HG03095 (cell line): ENCODE results near the gene SLC51A.
"Not testable (repeated sequence)": the region's sequence is repeated elsewhere in the genome, so short reads cannot be mapped to it uniquely, and the experiment has no call there.

Experiments
- ATAC-seq: cut with Tn5 transposase; IDR thresholded peaks from one replicate; pipeline ENCODE4 v1.9.1; 2021; ENCODE audit warnings: moderate library complexity; ENCODE audit not compliant: unreplicated experiment

Gene SLC51A

DNA sequence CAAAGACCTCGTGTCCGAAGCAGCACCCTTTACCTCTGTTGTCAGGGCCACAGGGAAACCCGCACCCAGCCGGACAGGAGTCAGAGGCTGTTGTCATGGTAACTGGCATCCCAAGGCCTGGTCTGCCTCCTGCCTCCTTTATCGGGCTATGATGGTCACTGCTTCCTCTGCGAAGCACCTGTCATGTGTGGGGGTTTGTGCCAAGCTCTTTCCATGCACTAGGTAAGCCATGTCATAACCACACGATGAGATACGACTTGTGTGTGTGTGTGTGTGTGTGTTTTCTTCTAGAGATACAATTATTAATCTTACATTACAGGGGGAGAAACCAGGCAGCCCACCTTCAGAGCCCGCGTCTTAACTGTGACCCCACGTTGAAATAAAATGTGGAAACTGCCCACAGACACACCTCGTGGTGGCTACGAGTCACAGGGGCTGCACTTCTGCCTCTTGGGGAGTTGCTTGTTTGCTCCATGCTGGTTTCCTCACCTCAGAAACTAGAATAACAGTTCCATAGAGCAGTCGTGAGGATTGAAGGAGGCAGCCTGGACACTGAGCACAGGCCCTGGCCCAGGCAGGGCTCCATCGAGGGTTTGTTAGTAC, 23.1 kb upstream of the SLC51A start:
- no peak for ATAC-seq

DNA sequence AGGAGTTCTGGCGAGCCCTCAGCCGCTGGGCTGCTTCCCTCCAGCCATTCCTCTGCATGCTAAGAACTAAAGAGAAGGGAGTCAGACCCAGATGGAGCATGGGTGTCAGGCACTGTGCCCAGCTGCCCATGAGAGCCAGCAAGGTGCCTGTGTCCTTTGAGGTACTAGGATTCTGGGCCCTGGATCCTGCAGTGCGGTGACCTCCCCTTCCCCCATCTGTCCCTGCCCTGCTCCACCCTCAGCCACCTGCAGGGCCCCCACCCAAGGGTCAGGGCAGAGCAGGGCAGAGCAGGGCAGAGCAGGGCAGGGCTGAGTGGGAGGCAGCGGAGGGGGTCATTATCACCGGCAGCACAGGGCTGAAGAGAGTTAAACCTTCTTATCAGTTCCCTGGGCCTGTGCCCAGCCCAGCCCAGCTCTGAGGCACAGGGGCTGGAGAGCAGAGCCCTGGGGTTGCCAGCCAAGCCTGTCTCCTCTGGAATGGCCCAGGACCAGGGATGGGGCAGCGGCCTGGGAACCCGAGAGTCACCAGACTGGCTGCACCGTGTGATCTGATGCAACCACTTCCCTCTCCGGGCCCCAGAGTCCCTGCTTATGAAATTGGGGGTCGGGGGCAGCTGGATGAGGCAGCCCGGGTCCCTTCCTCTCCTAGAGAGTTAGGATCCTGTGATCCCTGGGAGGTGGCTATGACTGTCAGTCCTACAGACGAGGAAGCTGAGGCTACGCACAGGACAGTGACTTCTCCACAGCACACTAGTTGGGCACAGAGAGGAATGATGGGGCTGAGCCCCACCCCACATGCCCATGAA, 22.4 kb upstream of the SLC51A start:
- no peak for ATAC-seq

DNA sequence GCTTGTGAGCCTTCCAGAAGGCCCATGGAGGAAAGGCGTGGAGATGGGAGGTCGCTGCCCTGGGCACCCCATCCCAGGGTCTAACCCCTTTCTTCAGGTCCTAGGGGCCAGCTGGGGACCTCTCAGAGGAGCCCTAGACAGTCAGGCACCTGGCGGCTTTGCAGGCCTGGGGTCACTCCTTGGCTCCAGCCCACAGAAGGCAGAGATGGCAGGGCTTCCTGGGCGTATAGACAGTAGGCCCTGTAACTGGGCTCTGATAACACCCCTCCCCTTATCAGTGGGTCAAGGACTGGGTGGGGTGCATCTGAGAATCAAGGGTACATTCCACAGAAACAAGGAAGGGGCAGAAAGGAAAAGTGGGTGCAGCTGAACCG, 21.8 kb upstream of the SLC51A start:
- ATAC-seq = no peak

DNA sequence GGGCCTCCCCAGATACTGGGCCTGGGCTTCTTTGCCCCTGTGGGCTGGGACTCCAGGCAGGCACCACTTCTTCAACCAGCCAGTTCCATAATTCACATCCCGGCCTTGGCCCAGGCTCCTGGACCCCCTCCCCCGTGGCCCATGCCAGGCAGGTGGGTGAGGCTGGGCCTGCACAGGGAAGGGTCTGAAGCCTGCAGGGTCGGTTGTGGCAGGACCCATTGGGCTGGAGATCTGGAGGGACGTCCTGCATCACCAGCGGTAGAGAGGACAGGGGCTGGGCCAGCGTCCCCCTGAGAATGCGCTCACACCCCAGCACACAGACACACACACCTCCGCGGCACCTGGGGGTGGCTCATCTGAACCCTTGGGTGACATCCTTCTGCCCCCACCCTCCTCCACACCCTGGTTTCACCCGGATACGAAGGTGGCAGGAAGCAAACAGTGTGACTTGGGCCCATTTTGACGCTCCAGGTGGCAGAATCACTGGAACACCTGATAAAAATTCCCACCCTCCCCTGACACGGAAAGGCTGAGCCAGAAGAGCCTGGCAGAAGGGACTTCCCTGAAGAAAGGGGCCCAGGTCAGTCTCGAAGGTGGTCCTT, 20.6 kb upstream of the SLC51A start:
- ATAC-seq = no peak

DNA sequence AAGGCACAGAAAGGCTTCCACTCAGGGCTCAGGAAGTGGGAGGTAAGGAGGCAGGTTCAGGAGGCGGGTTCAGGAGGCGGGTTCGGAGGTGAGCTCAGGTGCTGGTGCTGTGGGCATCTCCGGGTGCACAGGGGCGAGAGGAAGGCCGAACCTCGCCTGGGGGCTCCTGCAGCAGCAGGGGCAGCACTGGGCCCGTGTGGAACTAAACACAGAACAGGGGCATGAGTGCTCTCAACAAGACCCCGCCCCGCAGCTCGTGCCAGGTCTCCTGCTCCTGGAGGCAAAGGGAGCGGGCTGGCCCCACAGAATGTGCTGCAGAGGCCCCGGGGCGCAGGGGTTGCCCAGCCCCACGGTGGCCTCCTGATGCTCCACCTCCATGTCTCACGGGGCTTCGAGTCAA, 18.8 kb upstream of the SLC51A start:
- ATAC-seq = no peak

DNA sequence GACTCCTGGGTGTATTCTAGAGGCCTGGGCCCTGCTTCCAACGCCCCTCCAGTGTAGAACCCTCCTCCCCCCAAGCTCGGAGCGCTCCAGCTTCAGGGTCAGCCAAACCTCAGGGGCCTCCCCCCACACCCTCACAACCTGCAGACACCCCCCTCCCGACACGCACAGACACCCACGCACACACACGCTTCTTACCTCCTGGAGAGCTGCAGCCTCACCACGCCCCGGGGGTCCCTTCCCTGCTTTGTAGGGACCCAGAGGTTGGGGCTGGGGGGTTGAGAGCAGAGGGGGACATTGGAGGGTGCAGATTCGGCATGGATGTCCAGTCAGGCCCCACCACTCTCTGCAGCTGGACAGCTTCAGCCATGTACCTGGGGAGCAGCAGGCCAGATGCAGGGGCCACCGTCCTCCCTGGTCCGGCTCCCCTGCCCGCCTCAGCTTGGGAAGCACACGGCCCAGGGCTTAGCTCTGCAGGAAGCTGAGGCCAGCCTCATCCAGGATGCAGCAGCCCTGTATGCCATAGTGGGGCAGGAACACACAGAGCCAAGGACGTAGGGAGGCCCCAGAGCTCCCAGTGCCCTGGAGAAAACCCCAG, 18.2 kb upstream of the SLC51A start:
- ATAC-seq = no peak

DNA sequence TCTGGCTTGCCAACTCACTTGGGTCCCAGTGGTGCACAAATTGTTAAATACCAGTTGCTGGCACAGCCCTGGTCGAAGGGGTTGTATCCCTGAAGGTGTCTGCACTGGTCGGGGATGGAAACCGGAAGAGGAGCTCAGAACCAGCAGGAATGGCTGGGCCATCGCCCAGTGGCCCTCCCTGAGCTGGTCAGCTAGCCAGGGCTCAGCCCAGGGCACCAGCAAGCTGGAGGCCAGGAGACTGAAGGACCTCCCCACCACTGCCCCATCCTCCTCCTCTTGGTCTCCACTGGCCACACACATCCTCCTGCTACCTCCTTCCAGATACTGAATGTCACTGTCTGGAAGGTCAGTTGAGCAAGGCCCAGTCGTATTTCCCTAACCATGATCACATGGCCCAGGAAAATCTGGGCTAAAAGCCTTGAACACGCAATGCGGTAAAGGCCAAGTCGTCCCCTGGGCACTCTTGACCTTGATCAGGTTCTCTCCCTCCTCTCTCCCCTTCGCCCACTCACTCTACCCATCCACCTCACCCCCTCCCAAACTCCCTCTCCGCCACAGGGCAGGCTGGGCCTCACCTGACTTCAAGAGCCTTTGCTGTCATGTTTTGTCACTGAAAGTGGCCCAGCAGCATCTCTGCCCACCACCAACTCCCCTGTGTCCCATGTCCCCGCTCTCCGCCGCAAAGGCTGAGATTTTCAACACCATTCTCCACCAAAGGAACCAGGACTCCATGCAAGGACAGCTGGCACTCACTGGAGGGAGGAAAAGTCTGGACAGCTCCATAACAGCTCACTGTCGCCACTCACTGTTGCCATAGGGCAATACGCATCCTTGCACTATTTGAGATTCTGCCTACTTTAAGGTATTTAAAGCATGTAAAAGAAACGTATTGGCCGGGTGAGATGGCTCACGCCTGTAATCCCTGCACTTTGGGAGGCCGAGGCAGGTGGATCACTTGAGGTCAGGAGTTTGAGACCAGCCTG, 17.3 kb upstream of the SLC51A start:
- no peak for ATAC-seq

DNA sequence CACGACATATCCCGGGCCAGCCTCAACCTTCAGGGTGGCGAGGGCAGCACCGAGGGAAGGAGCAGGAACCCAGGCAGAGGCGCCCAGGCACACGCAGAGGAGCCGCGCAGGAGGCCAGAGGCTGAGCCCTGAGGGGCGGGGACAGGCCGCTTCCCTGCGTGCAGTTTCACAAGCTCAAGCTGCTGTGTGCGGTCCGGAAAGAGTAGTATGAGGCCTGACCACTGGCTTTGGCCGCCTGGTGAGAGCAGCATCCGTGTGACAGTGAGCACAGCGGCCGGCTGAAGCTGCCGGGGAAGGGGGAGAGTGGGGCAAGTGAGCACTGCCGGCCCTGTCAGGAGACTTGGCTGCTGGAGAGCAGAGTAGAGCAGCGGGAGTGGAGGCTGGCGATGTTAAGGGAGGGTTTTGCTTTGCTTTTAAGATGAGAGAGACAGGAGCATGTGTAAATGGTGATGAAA, 13.8 kb upstream of the SLC51A start:
- ATAC-seq = peak; percentile 73

DNA sequence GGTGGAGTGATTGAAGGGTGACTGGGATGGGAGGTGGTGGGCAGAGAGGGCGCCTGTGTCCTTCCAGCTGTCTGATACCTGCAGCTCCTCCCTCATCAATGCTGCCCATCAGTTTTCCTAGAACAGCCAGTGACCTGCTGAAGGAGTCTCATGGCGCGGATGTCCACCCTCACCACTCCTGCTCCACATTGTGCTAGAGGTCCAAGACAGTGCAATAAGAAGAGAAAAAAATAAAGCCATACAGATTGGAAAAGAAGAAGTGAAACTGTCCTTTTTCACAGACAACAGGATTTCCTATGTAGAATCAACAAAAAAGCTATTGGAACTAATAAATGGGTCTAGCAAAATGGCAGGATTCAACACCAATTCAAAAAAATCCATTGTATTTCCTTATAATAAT, 12.5 kb upstream of the SLC51A start:
- ATAC-seq = no peak

DNA sequence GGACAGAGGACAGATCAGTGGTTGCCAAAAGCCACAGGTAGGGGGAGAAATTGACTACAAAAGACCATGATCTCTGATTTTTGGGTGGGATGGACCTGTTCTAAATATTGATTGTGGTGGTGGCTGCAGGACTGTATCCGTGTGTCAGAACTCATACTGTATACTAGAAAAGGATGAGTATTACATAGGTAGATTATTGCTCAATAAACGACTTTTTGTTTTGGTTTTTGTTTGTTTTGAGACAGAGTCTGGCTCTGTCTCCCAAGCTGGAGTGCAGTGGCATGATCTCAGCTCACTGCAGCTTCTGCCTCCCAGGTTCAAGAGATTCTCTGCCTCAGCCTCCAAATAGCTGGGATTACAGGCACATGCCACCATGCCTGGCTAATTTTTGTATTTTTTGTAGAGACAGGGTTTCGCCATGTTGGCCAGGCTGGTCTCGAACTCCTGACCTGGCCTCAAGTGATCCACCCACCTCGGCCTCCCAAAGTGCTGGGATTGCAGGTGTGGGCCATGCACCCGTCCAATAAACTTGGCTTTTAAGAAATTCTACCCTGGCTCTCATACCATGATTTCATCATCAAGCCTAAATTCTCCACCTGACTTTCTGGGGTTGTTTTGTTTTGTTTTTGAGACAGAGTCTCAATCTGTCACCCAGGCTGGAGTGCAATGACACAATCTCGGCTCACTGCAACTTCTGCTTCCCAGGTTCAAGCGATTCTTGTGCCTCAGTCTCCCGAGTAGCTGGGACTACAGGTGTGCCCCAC, 10.7 kb upstream of the SLC51A start:
- not testable (repeated sequence) for ATAC-seq

DNA sequence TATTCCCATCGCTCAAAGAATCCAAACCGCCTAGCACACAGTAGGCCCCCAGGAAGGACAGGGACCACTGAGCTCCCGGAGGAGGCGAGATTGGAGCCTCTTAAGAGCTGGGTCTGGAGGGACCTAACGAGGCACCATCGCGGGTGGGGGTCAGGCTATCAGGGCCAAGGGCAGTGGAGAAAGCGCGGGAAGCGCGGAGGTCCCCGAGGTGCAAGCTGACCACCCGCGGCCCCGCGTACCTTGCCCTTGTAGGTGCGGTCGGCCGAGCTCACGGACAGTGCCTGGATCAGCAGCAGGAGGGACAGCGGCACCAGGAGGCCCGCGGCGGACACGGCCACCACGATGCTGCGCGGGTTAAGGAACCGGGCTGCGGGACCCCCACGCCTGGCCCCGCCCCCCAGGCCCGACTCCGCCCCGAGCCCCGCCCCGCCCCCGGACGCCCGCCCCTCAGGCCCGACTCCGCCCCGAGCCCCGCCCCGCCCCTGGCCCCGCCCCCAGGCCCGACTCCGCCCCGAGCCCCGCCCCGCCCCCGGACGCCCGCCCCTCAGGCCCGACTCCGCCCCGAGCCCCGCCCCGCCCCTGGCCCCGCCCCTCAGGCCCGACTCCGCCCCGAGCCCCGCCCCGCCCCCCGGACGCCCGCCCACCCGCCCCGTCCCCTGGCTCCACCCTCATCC, 9.0 kb upstream of the SLC51A start:
- no peak for ATAC-seq

DNA sequence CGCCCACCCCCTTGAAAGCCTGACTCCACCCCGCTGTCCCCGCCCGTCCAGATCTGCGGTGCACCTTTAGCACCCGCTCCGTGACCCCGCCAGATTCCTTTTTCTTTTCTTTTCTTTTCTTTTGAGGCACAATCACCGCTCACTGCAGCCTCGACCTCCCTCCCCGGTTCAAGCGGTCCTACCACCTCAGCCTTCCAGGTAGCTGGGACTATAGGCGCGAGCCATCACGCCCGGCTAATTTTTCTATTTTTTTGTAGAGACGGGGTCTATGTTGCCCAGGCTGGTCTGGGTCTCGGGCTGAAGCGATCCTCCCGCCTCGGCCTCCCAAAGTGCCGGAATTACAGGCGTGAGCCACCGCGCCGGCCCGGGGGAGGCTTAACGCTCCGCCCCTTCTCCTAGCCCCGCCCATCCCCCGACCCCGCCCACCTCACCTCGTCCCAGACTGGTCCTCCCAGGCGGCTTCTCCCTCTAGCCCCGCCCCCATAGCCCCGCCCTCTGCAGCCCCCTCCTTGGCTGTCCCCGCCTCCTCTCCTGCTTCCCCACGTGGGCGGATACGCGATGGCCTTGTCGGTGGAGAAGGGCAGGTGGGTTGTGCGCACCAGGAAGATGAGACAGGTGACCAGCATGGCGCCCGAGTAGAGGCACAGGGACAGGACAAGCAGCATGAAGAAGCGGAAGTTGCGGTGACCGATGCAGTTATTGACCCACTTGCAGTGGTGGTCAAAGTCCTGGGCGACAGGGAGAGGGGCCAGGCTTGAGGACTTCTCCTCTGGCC, 8.3 kb upstream of the SLC51A start:
- no peak for ATAC-seq

DNA sequence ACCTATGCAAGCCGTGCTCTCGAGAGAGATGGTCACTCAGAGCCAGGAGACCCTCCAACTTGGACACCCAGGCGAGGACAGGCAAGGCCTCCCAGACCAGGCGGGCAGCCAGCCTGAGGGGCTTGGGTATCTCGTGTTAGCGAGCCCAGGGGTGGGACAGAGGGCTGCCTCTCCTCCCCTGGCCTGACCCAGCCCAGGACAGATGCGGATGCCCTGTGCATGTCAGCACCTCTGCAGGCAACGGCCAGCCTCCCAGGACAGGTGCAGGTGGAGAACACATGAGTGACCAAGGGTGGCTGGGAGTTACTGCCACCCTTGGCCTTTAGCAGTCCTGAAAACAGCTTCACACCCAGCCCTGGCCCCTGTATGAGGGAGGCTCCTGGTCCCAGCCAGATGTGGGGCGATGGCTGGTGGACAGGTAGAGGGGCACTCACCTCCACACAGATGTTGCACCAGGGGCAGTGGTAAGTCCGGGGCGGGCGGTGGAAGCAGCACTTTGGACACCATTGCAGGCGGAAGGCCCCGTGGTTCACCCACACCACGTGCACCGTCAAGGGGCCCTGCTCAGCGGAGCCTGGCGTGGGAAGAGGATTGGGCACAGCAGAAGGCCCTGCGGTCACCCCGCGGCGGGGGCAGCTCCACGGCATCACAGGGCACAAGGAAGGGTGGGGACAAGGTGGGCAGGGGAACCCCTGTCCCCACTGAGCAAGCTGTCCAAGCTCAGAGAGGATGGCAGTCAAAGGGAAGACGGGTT, 7.2 kb upstream of the SLC51A start:
- ATAC-seq = no peak

DNA sequence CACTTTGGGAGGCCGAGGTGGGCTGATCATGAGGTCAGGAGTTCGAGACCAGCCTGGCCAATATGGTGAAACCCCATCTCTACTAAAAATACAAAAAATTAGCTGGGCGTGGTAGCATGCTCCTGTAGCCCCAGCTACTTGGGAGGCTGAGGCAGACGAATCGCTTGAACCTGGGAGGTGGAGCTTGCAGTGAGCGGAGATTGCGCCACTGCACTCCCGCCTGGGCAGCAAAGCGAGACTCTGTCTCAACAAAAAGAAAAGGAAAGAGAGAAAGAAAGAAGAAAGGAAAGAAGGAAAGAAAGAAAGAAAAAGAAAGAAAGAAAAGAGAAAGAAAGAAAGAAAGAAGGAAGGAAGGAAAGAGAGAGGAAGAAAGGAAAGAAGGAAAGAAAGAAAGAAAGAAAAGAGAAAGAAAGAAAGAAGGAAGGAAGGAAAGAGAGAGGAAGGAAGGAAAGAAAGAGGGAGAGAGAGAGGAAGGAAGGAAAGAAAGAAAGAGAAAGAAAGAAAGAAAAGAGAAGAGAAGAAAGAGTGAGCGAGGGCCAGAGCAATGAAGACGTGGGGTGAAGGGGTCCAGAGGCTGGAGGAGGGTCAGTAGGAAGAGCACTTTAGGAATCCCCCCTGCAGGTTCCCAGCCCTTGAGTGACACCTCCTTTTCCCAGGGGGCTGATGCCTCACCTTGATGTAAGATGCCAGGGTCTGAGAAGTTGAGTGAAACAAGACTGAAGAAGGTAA, 6.2 kb upstream of the SLC51A start:
- not testable (repeated sequence) for ATAC-seq

DNA sequence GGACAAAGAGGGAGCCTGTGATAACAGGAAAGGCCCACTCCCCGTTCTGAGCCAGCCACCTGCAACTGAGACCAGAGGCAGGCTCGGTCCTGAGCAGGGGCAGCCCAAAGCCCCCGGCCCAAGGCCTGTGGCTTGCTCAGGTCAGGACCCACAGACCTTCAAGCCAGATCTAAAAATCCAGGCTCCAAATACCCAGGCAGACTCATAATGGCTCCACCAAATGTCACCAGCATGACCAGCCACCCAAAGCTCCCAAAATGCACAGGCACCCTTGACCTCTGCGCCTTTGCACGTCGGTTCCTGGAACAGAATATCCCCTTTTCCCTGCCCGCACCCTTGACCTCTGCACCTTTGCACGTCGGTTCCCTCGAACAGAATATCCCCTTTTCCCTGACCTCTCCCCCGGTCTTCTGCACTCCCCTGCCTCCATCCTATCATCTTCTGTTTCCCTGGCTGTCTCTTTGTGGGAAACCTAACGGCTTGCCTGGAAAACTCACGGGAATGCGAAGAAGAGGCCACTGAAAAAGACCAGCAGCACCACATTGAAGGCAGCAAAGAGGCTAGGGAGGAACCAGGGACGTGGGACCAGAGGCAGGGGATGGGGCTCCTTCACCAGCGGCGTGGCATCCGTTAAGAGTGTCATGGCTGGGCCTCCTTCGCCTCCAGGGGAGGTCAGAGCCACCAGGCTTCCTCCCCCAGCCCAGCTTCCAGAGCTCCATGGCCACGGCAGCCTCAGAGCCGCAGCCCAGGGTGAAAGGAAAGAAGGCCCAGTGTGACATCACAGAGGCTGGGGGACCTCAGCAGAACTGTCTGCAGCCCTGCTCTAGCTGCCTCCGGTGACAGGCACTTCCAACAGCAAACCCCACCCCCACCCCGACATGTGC, 5.4 kb upstream of the SLC51A start, which contains the start of gene ZDHHC19:
TSS of gene ZDHHC19 (minus strand) at position 728 of the 884 bp plus-strand sequence. CDS start at position 643, 85 bp downstream.
- no peak for ATAC-seq

DNA sequence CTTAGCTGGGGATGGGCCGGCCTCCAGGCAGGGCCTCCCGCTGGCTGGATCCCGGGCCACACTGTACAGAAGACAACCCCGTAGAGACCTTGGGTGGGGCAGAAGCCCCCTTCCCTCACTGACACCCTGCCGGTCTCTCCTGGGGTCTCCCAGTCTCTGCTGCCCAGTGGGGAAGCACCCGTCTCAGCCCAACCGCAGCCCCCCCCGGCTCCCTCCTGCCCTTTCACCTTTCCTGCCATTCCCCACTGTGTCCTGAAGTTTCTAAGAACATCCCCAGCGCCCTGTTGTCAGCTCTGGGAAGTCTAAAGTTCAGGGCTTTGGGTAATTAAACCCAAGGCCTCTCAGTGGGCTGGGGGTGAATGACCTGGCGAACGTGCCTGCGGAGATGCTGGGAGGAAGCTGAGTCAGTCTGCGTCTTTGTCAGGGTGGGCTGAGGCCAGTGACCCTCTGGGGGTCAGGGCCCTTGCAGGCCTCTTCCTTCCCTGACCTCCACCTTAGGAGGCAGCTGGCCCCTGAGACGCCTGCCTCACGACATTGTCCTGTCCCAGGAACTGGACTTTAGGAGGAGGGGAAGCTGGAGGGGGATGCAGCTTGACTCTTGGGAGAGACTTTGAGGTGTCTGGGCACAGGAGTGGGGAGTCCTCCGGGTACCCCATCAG, 1.4 kb upstream of the SLC51A start:
- ATAC-seq = no peak
